Activated naive CD4-positive, alpha-beta T cell treated with anti-CD3 and anti-CD28 coated beads, Interleukin-2, amount 50 U/mL, for 72 hours (primary cell): ENCODE results near the gene MEGF8. TPM values are rescaled to one million over a fixed set of nuclear protein-coding genes. Genes with fewer than 3 reads are reported as not detected.

ENCODE experiments used
- ATAC-seq, 2 donors: fragments of 150-1000 bp; cut with Tn5 transposase; 2 replicates each; pipeline ENCODE4 v1.10.0; 2021; ENCODE audit warnings: mild to moderate bottlenecking in 2 of 2, moderate library complexity in 2 of 2
- DNase-seq, 2 donors: peaks; one replicate each; pipeline ENCODE4 v3.0.0; 2021 to 2022; ENCODE audit warnings: low spot score in 2 of 2
- H3K27ac Mint-ChIP-seq, 2 donors: one replicate each; pipeline ENCODE4 v1.8.0; 2022; ENCODE audit warnings: mild to moderate bottlenecking in 2 of 2, mixed read lengths in 2 of 2
- H3K36me3 Mint-ChIP-seq, 2 donors: one replicate each; pipeline ENCODE4 v1.8.0; 2022; ENCODE audit warnings: mixed read lengths in 2 of 2
- H3K9me3 Mint-ChIP-seq, 2 donors: one replicate each; pipeline ENCODE4 v1.8.0; 2022; ENCODE audit warnings: mixed read lengths in 2 of 2
- total RNA-seq, 2 donors: library from RNA; stranded (reverse); gene quantifications; one replicate each; pipeline ENCODE4 v1.2.3, GENCODE V29; 2022

The MEGF8 gene
- total RNA-seq, 2 donors from 2014 or later = 2.1 to 8.6 TPM

DNA sequence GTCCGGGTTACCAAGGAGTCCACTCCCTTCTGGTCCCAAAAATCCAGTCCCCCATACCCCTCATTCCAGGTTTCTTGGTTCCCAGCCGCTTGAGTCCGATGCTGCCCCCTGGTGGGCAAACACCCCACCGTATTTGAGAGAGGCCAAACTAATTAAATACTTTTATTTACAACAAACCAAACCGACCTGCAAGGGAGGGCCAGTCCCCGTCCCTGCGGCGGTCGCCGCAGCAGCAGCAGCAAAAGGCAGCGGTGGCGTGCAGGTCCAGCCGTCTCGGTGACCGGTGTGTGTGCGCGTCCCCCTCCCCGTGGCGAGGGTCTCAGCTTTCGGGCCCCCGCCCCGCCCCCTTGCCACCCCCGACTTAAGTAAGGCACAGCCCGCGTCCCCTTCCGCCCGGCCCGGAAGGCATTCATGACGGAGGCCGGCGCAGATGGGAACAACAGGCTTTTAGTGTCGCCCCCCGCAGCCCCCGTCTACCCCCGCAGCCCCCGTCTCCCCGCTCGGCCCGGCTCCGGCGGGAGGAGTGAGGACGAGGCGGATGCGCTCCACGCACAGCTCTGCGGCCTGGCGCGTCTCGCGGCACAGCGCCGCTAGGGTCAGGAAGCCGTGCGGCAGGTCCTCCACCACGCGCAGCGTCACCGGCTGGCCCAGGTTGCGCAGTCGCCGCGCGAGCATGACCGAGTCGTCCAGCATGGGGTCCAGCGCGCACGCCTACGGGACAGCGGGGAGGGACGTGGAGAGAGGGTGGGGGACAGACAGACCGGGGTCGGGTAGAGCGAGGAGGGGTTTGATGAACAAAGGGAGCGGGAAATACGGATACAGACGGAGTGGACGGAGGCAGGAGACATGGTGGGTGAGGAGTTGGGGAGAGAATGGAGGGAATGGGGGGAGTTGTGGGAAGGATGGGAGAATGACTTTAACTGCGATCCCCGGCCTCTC lies 76.2 kb downstream of the MEGF8 start:
- peak; percentile 52 to 54 for ATAC-seq
- DNase-seq = peak; percentile 72 to 79
- Mint-ChIP-seq H3K9me3 (no peaks in the 10 kb centered on the region), H3K36me3 (peaks cover 0 to 6% of the 10 kb centered on the region in 2 donors), H3K27ac (peak overlapping the region; percentile 55 to 88)

GRCh38 chr19:42402376-42403116 lies 77.1 kb downstream of the MEGF8 start:
- peaks cover 0 to 6% of the 10 kb centered on the region in 2 donors for H3K36me3 Mint-ChIP-seq
- ATAC-seq (no peak), DNase-seq (no peak)
- peak overlapping the region in 1 of 2 donors; percentile 55 for H3K27ac Mint-ChIP-seq
- H3K9me3 Mint-ChIP-seq = no peaks in the 10 kb centered on the region

DNA sequence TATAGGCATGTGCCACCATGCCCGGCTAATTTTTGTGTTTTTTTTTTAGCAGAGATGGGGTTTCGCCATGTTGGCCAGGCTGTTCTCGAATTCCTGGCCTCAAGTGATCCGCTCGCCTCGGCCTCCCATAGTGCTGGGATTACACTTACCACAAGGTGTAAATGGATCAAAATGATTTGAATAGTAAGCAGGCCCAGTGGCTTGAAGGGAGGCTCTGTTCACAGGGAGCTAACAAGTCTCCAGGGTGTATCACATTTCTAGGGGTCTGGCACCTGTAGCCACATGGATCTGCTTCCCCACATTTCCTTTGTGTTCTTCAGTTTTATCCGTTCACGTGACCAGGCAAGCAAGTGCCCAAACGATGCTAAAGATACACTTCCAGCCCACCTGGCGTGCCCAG lies 78.2 kb downstream of the MEGF8 start:
- no peak for DNase-seq
- no peak overlapping the region for H3K27ac Mint-ChIP-seq
- no peak for ATAC-seq
- H3K9me3 Mint-ChIP-seq = no peaks in the 10 kb centered on the region
- H3K36me3 Mint-ChIP-seq = peaks cover 0 to 6% of the 10 kb centered on the region in 2 donors

DNA sequence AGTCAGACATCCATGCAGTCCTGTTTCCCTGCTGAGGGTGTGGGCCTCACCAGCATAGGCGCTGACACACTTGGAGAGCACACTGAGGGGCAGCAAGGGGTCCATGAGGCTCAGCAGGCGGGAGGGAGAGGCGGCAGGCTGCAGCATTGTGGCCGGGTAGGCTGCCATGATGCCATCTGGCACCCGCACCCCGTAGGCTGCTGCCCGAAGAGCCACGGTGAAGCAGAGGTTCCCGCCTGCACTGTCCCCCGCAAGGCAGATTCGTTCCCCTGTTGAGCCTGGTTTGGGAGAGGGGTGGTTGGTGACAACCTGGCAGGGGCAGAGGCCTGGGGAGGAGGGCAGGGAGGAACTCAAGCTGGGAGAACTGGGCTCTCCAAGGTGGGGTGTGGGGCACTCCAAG lies 80.7 kb downstream of the MEGF8 start:
- Mint-ChIP-seq H3K27ac (no peak overlapping the region), H3K9me3 (no peaks in the 10 kb centered on the region), H3K36me3 (no peaks in the 10 kb centered on the region)
- ATAC-seq = no peak
- no peak for DNase-seq

GRCh38 chr19:42407085-42407815 lies 81.8 kb downstream of the MEGF8 start:
- ATAC-seq = peak in 1 of 2 donors; percentile 24
- H3K9me3 Mint-ChIP-seq = no peaks in the 10 kb centered on the region
- DNase-seq = no peak
- no peaks in the 10 kb centered on the region for H3K36me3 Mint-ChIP-seq
- no peak overlapping the region for H3K27ac Mint-ChIP-seq

GRCh38 chr19:42407816-42408175 lies 82.4 kb downstream of the MEGF8 start:
- Mint-ChIP-seq H3K9me3 (no peaks in the 10 kb centered on the region), H3K27ac (no peak overlapping the region), H3K36me3 (no peaks in the 10 kb centered on the region)
- no peak for DNase-seq
- ATAC-seq = no peak

DNA sequence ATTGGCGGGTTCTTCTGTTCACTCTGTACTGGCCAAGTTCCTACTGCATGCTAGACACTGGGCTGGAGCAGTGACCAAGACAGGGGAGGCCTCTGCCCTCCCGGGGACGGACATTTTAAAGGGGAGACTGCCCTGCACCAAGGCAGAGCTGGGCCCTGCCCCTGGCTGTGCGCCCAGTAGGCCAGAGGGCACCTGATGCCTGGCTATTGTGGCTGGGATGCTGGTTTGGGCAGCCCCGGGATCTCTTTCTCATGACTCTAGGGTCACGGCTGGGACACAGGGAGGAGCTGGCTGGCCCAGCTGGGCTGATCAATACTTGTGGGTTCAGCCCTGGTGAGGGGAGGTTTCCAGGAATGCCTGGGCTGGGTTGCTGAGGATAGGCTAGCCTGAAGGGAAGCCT lies 84.0 kb downstream of the MEGF8 start:
- H3K9me3 Mint-ChIP-seq = no peaks in the 10 kb centered on the region
- ATAC-seq (peak in 1 of 2 donors; percentile 5), DNase-seq (no peak)
- H3K27ac Mint-ChIP-seq = peak overlapping the region in 1 of 2 donors; percentile 55
- no peaks in the 10 kb centered on the region for H3K36me3 Mint-ChIP-seq

GRCh38 chr19:42410371-42410770 lies 84.9 kb downstream of the MEGF8 start:
- ATAC-seq = no peak
- H3K27ac Mint-ChIP-seq = no peak overlapping the region
- H3K9me3 Mint-ChIP-seq = no peaks in the 10 kb centered on the region
- no peaks in the 10 kb centered on the region for H3K36me3 Mint-ChIP-seq
- no peak for DNase-seq

GRCh38 chr19:42411581-42412178 lies 86.2 kb downstream of the MEGF8 start:
- no peak for DNase-seq
- Mint-ChIP-seq H3K9me3 (no peaks in the 10 kb centered on the region), H3K36me3 (no peaks in the 10 kb centered on the region), H3K27ac (peak overlapping the region; percentile 20 to 65)
- no peak for ATAC-seq

- ATAC-seq (no peak), DNase-seq (no peak)
- H3K27ac Mint-ChIP-seq = peak overlapping the region; percentile 2 to 65
- H3K36me3 Mint-ChIP-seq = no peaks in the 10 kb centered on the region
- H3K9me3 Mint-ChIP-seq = no peaks in the 10 kb centered on the region
These were observed 86.8 kb downstream of the MEGF8 start for GRCh38 chr19:42412227-42412626.

- peak overlapping the region in 1 of 2 donors; percentile 2 for H3K27ac Mint-ChIP-seq
- ATAC-seq = no peak
These were observed 87.2 kb downstream of the MEGF8 start for GRCh38 chr19:42412661-42413076.

DNA sequence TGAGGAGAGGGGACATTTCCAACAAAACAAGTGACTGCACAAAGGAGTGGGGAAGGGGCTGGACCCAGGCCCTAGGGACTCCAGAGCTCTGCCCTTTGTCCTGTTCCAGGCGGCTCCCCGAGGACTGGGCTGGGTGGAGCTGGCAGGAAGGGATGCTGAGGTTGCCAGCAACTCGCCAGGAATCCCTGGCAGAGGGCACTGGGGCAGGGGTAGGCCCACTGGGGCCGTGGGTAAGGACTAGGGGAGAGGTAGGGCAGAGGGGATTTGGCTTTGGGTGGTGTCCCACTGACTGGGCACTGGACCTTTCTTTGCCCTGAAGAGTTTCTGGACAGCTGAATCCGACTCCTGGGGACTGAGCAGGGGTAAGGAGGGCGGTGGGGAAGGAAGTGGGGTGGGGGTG lies 93.9 kb downstream of the MEGF8 start:
- H3K9me3 Mint-ChIP-seq = no peaks in the 10 kb centered on the region
- H3K36me3 Mint-ChIP-seq = peaks cover 8% of the 10 kb centered on the region in 2 donors
- no peak overlapping the region for H3K27ac Mint-ChIP-seq
- DNase-seq = no peak
- no peak for ATAC-seq

More at GRCh38 chr19:42412661-42413076, 87.2 kb downstream of the MEGF8 start:
- no peak for DNase-seq
- Mint-ChIP-seq H3K36me3 (no peaks in the 10 kb centered on the region), H3K9me3 (no peaks in the 10 kb centered on the region)

DNA sequence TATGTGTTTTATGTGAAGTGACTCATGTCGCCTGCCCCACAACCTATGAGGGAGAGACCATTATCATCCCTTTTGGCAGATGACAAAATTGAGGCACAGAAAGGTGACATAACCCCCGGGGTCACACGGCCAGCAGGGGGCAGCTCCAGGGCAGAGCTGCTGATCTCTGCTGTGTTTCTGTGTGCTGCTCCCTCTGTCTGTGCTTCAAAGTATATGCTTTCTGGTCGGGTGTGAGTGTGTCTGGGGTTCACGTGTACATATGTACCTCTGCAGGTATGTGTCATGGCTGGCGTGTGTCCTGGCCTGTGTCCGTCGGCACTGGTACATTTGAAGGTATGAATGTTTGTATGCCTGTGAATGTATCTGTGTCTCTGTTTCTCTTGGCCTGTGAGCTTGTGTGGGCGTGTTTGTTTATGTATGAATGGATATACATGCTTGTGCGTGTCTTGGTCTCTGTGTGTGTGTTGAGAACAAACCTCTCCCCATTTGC lies 94.7 kb downstream of the MEGF8 start:
- Mint-ChIP-seq H3K36me3 (peaks cover 8% of the 10 kb centered on the region in 2 donors), H3K27ac (no peak overlapping the region), H3K9me3 (no peaks in the 10 kb centered on the region)
- ATAC-seq (peak; percentile 13 to 48), DNase-seq (peak in 1 of 2 donors; percentile 79)

- H3K36me3 Mint-ChIP-seq = peaks cover 8% of the 10 kb centered on the region in 2 donors
- no peak for ATAC-seq
- DNase-seq = no peak
- no peak overlapping the region for H3K27ac Mint-ChIP-seq
- no peaks in the 10 kb centered on the region for H3K9me3 Mint-ChIP-seq
These were observed 95.7 kb downstream of the MEGF8 start for GRCh38 chr19:42421101-42421500.

- ATAC-seq (no peak), DNase-seq (no peak)
- Mint-ChIP-seq H3K9me3 (no peaks in the 10 kb centered on the region), H3K36me3 (peaks cover 8% of the 10 kb centered on the region in 2 donors), H3K27ac (no peak overlapping the region)
These were observed 96.2 kb downstream of the MEGF8 start for GRCh38 chr19:42421591-42422031.
